Neuronal stem cell (in vitro differentiated cells): ENCODE measurements around the gene DCXR.

Source experiments
- DNase-seq: peaks from one replicate; pipeline ENCODE4 v3.0.0-alpha.2; 2013; ENCODE audit warnings: low spot score
- H2AFZ ChIP-seq: one replicate; pipeline ENCODE4 v1.6.1; 2013; ENCODE audit warnings: mild to moderate bottlenecking, low read length, inconsistent platforms
- H2AK5ac ChIP-seq: 2 replicates; pipeline ENCODE4 v1.6.1; 2013; ENCODE audit warnings: low read depth, mild to moderate bottlenecking, inconsistent platforms, low read length, moderate library complexity, mixed read lengths
- H2BK120ac ChIP-seq: 2 replicates; pipeline ENCODE4 v1.6.1; 2013; ENCODE audit warnings: low read depth, mild to moderate bottlenecking, inconsistent platforms, low read length, moderate library complexity, mixed read lengths
- H2BK12ac ChIP-seq: one replicate; pipeline ENCODE4 v1.6.1; 2013; ENCODE audit warnings: low read length, inconsistent platforms
- H2BK15ac ChIP-seq: 2 replicates; pipeline ENCODE4 v1.6.1; 2013; ENCODE audit warnings: mild to moderate bottlenecking, low read length, inconsistent platforms, mixed read lengths
- H2BK5ac ChIP-seq: one replicate; pipeline ENCODE4 v1.6.1; 2013; ENCODE audit warnings: inconsistent platforms, mild to moderate bottlenecking, low read length, moderate library complexity
- H3K14ac ChIP-seq: one replicate; pipeline ENCODE4 v1.6.1; 2013; ENCODE audit warnings: low read length, inconsistent platforms
- H3K18ac ChIP-seq: 2 replicates; pipeline ENCODE4 v1.6.1; 2013; ENCODE audit warnings: low read length, inconsistent platforms
- H3K23ac ChIP-seq: 2 replicates; pipeline ENCODE4 v1.6.1; 2013; ENCODE audit warnings: low read depth, mild to moderate bottlenecking, mixed read lengths, low read length, inconsistent platforms; ENCODE audit not compliant: poor library complexity
- H3K27ac ChIP-seq: replicated peaks from 3 replicates; pipeline ENCODE4 v1.5.1; 2013; ENCODE audit warnings: low read length, inconsistent platforms
- H3K27me3 ChIP-seq, 3 experiments: 2 replicates each; pipeline ENCODE4 v1.6.1; 2013; ENCODE audit warnings: low read length in 3 of 3, mild to moderate bottlenecking in 2 of 3, inconsistent platforms in 1 of 3, low read depth in 1 of 3, mixed read lengths in 1 of 3, moderate library complexity in 1 of 3; ENCODE audit not compliant: control insufficient read depth in 3 of 3, insufficient read depth in 3 of 3
- H3K36me3 ChIP-seq, 2 donors: replicated peaks in 1 of 2; 2 replicates each; pipeline ENCODE4 v1.6.1; 2013; ENCODE audit warnings: low read length in 2 of 2; ENCODE audit not compliant: control insufficient read depth in 2 of 2, insufficient read depth in 2 of 2
- H3K4ac ChIP-seq: 2 replicates; pipeline ENCODE4 v1.6.1; 2013; ENCODE audit warnings: inconsistent platforms, mild to moderate bottlenecking, low read length, moderate library complexity
- H3K4me1 ChIP-seq, 2 donors: 1 replicate in 1 of 2; 2 replicates in 1 of 2; pipeline ENCODE4 v1.6.1; 2013; ENCODE audit warnings: low read length in 2 of 2, low read depth in 1 of 2; ENCODE audit not compliant: control insufficient read depth in 2 of 2, insufficient read depth in 1 of 2
- H3K4me2 ChIP-seq: one replicate; pipeline ENCODE4 v1.6.1; 2013; ENCODE audit warnings: mild to moderate bottlenecking, low read length, inconsistent platforms; ENCODE audit not compliant: insufficient read depth, poor library complexity, severe bottlenecking
- H3K4me3 ChIP-seq, 2 donors: 2 replicates each; pipeline ENCODE4 v1.5.1; 2013; ENCODE audit warnings: low read length in 2 of 2, mild to moderate bottlenecking in 2 of 2, inconsistent platforms in 1 of 2, moderate library complexity in 1 of 2
- H3K79me1 ChIP-seq: one replicate; pipeline ENCODE4 v1.6.1; 2013; ENCODE audit warnings: low read depth, mild to moderate bottlenecking, inconsistent platforms, low read length, moderate library complexity
- H3K9ac ChIP-seq: one replicate; pipeline ENCODE4 v1.6.1; 2013; ENCODE audit warnings: mild to moderate bottlenecking, low read depth, low read length, inconsistent platforms; ENCODE audit not compliant: poor library complexity
- H3K9me3 ChIP-seq, 2 donors: replicated peaks in 1 of 2; 2 replicates each; pipeline versions ENCODE3 to v1.6.1; 2013; ENCODE audit warnings: low read length in 2 of 2, mild to moderate bottlenecking in 2 of 2, inconsistent platforms in 1 of 2, low read depth in 1 of 2, mixed read lengths in 1 of 2, moderate library complexity in 1 of 2; ENCODE audit not compliant: control insufficient read depth in 2 of 2, insufficient read depth in 1 of 2
- H4K8ac ChIP-seq: one replicate; pipeline ENCODE4 v1.6.1; 2013; ENCODE audit warnings: low read depth, mild to moderate bottlenecking, inconsistent platforms, low read length, moderate library complexity
- H4K91ac ChIP-seq: one replicate; pipeline ENCODE4 v1.6.1; 2013; ENCODE audit warnings: low read length, low read depth, mild to moderate bottlenecking, inconsistent platforms; ENCODE audit not compliant: poor library complexity
- WGBS, 2 donors: extraction: QIAGEN DNeasy Blood & Tissue Kit; methylation state at CpG; one replicate each; pipeline ENCODE4 v1.1.7; 2013; ENCODE audit warnings: missing lambda C conversion rate in 2 of 2, mixed read lengths in 1 of 2; ENCODE audit not compliant: insufficient read length in 2 of 2, insufficient replicate concordance in 1 of 2; ENCODE audit errors: extremely low coverage in 2 of 2; 5-methylcytosine and 5-hydroxymethylcytosine counted together

DCXR gene

DNA sequence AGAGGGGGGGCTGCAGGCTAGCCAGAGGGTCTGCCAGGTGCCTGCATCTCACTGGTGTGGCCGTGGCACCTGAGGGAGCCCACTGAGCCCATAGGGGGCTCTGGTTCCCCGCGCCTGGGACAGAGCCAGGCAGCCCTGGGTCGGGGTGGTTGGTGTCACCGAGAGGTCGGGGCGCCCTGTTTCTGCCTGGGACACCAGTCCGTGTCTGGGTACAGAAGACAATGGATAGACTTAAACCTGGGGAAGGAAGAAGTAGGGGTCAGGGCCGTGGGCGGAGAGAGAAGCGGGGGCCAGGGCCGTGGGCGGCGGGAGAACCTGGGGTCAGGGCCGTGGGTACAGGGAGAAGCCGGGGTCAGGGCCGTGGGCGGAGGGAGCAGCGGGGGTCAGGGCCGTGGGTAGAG, 11.1 kb upstream of the DCXR start:
- no peak overlapping the region for H3K4me2 ChIP-seq
- H3K4me1 ChIP-seq: peaks cover 7% of the 10 kb centered on the region in 2 donors
- H3K27me3 ChIP-seq: no peaks in the 10 kb centered on the region
- no peak overlapping the region for H3K14ac ChIP-seq
- H3K9ac ChIP-seq: no peak overlapping the region
- H4K8ac ChIP-seq: no peak overlapping the region
- H3K23ac ChIP-seq: no peak overlapping the region
- H4K91ac ChIP-seq: no peak overlapping the region
- no peak overlapping the region for H3K4ac ChIP-seq
- peaks cover 19% of the 10 kb centered on the region for H3K79me1 ChIP-seq
- H3K9me3 ChIP-seq: no peaks in the 10 kb centered on the region
- no peak overlapping the region for H3K27ac ChIP-seq
- no peak overlapping the region for H3K4me3 ChIP-seq
- peaks cover 28 to 37% of the 10 kb centered on the region in 2 donors for H3K36me3 ChIP-seq
- H2AK5ac ChIP-seq: no peak overlapping the region
- no peak overlapping the region for H2BK12ac ChIP-seq
- no CpG with 5 or more reads among the region's 20 CpGs for WGBS, 2 donors
- H2BK120ac ChIP-seq: no peak overlapping the region
- no peak overlapping the region for H2BK15ac ChIP-seq
- no peak for DNase-seq
- H2BK5ac ChIP-seq: no peak overlapping the region
- H2AFZ ChIP-seq: no peak overlapping the region
- no peak overlapping the region for H3K18ac ChIP-seq

DNA sequence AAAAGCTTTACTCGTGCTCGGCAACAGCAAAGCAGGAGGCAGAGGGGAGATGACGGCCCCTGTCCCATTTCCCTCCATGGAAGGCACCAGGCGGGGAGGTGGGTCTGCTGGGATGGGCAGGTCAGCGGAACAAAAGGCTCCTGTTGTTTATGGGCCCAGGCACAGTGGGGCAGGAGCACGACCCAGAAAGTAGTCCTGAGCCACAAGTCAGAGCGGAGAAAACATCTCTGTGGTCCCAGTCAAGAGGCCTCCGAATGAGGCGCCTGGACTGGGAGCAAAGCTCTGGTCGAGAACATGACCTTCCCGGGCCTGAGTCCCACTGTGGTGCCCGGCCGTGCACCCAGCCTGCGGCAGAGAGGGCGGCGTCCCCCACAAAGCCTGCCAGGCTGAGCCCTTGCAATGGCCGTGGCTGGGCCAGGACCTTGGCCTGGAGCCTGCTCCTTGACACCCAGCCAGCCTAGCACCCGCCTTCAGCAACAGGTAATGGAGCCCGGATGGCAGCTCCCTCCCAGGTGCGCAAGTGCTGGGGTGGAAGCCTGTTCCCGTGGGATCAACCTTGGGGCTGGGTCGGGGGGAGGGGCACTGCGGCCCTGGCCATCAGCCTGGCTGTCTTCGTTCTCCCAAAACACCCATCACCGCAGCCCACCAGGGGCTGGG, 10.5 kb upstream of the DCXR start:
- Histone ChIP-seq H2BK120ac (no peak overlapping the region), H3K14ac (no peak overlapping the region), H3K27me3 (no peaks in the 10 kb centered on the region), H3K9me3 (no peaks in the 10 kb centered on the region), H3K79me1 (peaks cover 19% of the 10 kb centered on the region), H4K91ac (no peak overlapping the region), H3K36me3 (peaks cover 26 to 32% of the 10 kb centered on the region in 2 donors), H3K4ac (no peak overlapping the region), H4K8ac (no peak overlapping the region), H2BK15ac (no peak overlapping the region), H3K9ac (no peak overlapping the region), H3K23ac (no peak overlapping the region), H2AFZ (no peak overlapping the region), H2AK5ac (no peak overlapping the region), H3K4me1 (peaks cover 7% of the 10 kb centered on the region in 2 donors), H2BK5ac (no peak overlapping the region), H3K27ac (no peak overlapping the region), H3K18ac (no peak overlapping the region), H3K4me3 (no peak overlapping the region), H2BK12ac (no peak overlapping the region), H3K4me2 (no peak overlapping the region)
- WGBS, 2 donors: no CpG with 5 or more reads among the region's 25 CpGs
- DNase-seq: no peak

DNA sequence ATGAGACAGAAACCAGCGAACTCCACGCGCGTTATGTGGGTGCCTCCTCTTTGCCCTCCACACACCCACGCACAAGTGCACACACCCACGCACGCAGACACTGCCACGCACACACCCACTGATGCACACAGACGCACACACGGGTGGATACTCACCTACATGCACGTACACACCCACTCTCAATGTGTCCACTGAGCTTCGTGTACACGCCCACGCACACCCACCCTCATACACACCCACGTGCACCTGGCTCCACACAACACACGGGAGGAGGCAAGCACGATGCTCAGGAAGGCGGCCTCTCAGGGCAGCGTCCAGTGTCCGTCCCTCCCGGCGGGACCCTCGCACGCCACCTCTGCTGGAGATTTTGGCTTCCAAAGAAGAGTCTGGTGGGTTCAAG, 9.9 kb upstream of the DCXR start:
- Histone ChIP-seq H3K4ac (no peak overlapping the region), H2BK15ac (no peak overlapping the region), H3K14ac (no peak overlapping the region), H3K9me3 (no peaks in the 10 kb centered on the region), H3K27ac (no peak overlapping the region), H3K36me3 (peaks cover 26 to 31% of the 10 kb centered on the region in 2 donors), H4K8ac (no peak overlapping the region), H2AFZ (no peak overlapping the region), H3K23ac (peak overlapping the region; percentile 50), H3K9ac (no peak overlapping the region), H3K18ac (no peak overlapping the region), H3K27me3 (no peaks in the 10 kb centered on the region), H3K4me3 (peak overlapping the region in 1 of 2 donors; percentile 63), H2BK12ac (no peak overlapping the region), H3K4me1 (peaks cover 3 to 4% of the 10 kb centered on the region in 2 donors), H2AK5ac (no peak overlapping the region), H3K79me1 (peaks cover 15% of the 10 kb centered on the region), H4K91ac (no peak overlapping the region), H2BK5ac (no peak overlapping the region), H3K4me2 (no peak overlapping the region), H2BK120ac (no peak overlapping the region)
- no CpG with 5 or more reads among the region's 24 CpGs for WGBS, 2 donors
- no peak for DNase-seq

DNA sequence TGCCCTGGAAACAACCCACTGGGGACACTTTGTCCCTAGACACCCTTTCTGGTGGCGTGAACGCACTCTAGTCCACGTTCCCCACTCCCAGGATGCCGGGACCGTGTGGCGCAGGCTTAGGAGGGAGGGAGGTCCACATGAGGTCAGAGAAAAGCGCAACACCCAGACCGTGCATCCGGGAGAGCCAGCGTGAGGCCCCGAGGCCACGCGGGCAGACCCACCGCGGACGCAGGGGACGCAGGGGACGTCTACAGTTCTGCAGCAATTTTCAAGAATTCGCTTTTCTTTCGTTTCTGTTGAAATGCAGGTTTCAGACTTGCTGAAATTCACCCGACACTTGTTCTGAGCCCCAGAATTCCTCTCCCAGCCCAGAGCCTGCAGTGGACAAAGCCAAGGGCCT, 9.4 kb upstream of the DCXR start:
- no peak overlapping the region for H3K9ac ChIP-seq
- H3K23ac ChIP-seq: no peak overlapping the region
- H3K4me3 ChIP-seq: no peak overlapping the region
- H2BK12ac ChIP-seq: no peak overlapping the region
- H2BK120ac ChIP-seq: no peak overlapping the region
- H2BK5ac ChIP-seq: no peak overlapping the region
- no peak overlapping the region for H4K8ac ChIP-seq
- H4K91ac ChIP-seq: no peak overlapping the region
- no peak overlapping the region for H3K4ac ChIP-seq
- no CpG with 5 or more reads among the region's 21 CpGs for WGBS, 2 donors
- peaks cover 13% of the 10 kb centered on the region for H3K79me1 ChIP-seq
- no peak overlapping the region for H3K27ac ChIP-seq
- H3K18ac ChIP-seq: no peak overlapping the region
- no peaks in the 10 kb centered on the region for H3K27me3 ChIP-seq
- H3K9me3 ChIP-seq: no peaks in the 10 kb centered on the region
- H3K4me1 ChIP-seq: peaks cover 3 to 4% of the 10 kb centered on the region in 2 donors
- H3K4me2 ChIP-seq: no peak overlapping the region
- no peak overlapping the region for H2BK15ac ChIP-seq
- no peak for DNase-seq
- peaks cover 26 to 31% of the 10 kb centered on the region in 2 donors for H3K36me3 ChIP-seq
- H2AFZ ChIP-seq: no peak overlapping the region
- no peak overlapping the region for H2AK5ac ChIP-seq
- H3K14ac ChIP-seq: no peak overlapping the region
